ENCODE results near the gene SLC49A3. TPM values are rescaled to one million over a fixed set of nuclear protein-coding genes. Genes with fewer than 3 reads are reported as not detected.

The SLC49A3 gene
- total RNA-seq, 2 experiments from 2014 or later = not detected

- no peaks in the 10 kb centered on the region for H3K9me3 ChIP-seq (ENCODE audit: low read length)
- no peak overlapping the region for H3K4me2 ChIP-seq (ENCODE audit: low read length)
- ChIA-PET POLR2A (no interaction called here), CTCF (ENCODE audit: unreplicated experiment) (no interaction called here)
- no peak overlapping the region for H2AFZ ChIP-seq (ENCODE audit: low read length)
- no peaks in the 10 kb centered on the region for H4K20me1 ChIP-seq (ENCODE audit: insufficient read depth, low read length)
- no peak overlapping the region for H3K27ac ChIP-seq (ENCODE audit: low read depth, low read length, poor library complexity, severe bottlenecking)
- peaks cover 7% of the 10 kb centered on the region; the same call in 1 of the 2 replicates for H3K79me2 ChIP-seq (ENCODE audit: insufficient read depth, low read depth, low read length)
- no peaks in the 10 kb centered on the region for H3K9me2 ChIP-seq (ENCODE audit: insufficient read depth, low read length)
- intact Hi-C loops (cut with micrococcal nuclease; ENCODE audit: unreplicated experiment) = no loop called here
- BruUV-seq (replicated peaks) = no TSS peak
- H3K4me3 ChIP-seq (ENCODE audit: low read depth, low read length, poor library complexity, severe bottlenecking) = no peak overlapping the region
- peaks cover 36% of the 10 kb centered on the region for H3K36me3 ChIP-seq (ENCODE audit: insufficient read depth, low read length)
- DNase-seq (ENCODE audit: low spot score) = no peak
- no peaks in the 10 kb centered on the region for H3K4me1 ChIP-seq (ENCODE audit: insufficient read depth, low read length, poor library complexity, severe bottlenecking)
- TF ChIP-seq, protein P1, sequence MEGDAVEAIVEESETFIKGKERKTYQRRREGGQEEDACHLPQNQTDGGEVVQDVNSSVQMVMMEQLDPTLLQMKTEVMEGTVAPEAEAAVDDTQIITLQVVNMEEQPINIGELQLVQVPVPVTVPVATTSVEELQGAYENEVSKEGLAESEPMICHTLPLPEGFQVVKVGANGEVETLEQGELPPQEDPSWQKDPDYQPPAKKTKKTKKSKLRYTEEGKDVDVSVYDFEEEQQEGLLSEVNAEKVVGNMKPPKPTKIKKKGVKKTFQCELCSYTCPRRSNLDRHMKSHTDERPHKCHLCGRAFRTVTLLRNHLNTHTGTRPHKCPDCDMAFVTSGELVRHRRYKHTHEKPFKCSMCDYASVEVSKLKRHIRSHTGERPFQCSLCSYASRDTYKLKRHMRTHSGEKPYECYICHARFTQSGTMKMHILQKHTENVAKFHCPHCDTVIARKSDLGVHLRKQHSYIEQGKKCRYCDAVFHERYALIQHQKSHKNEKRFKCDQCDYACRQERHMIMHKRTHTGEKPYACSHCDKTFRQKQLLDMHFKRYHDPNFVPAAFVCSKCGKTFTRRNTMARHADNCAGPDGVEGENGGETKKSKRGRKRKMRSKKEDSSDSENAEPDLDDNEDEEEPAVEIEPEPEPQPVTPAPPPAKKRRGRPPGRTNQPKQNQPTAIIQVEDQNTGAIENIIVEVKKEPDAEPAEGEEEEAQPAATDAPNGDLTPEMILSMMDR (conservative IDR thresholded peaks at IDR 0.05; ENCODE audit: low read length) = no peak
These were observed 29.5 kb upstream of the SLC49A3 start for GRCh38 chr4:718460-718859.

DNA sequence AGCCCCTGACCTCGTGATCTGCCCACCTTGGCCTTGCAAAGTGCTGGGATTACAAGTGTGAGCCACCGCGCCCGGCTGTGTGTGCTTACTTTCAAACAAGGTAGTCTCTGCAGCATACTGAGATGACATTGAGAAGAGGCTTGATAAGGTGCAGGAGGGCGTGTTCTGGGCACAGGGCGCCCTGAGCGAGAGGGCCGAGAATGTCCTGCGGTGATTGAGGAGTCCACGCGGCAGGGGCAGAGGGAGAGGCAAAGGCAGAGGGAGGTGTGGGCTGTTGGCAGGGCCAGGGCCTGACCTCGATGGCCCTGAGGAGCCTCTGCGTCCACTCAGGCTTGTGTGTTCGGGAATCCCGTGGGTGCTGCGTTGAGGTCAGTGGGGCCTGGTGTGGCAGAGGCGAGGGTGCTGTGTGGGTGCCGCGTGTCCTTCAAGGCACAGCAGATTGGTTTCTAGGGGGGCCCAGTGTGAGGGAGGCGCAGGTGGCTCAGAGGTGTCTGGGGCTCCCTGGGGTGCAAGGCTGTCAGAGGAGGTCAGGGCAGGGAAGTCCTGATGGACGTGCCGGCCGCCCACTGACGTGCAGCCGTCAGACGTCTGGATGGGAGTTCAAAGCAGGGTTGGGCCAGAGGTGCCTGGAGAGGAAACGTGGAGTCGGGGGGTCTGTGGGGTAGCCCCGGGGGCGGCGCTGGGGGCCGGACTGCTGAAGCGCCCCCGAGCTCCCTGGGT is 28.8 kb upstream of the SLC49A3 start:
- Histone ChIP-seq H3K36me3 (ENCODE audit: insufficient read depth, low read length) (peaks cover 36% of the 10 kb centered on the region), H3K79me2 (ENCODE audit: insufficient read depth, low read depth, low read length) (peaks cover 14% of the 10 kb centered on the region; the same call in 1 of the 2 replicates), H4K20me1 (ENCODE audit: insufficient read depth, low read length) (no peaks in the 10 kb centered on the region), H3K4me3 (ENCODE audit: low read depth, low read length, poor library complexity, severe bottlenecking) (no peak overlapping the region), H3K9me3 (ENCODE audit: low read length) (no peaks in the 10 kb centered on the region), H3K27ac (ENCODE audit: low read depth, low read length, poor library complexity, severe bottlenecking) (no peak overlapping the region), H3K4me1 (ENCODE audit: insufficient read depth, low read length, poor library complexity, severe bottlenecking) (no peaks in the 10 kb centered on the region), H2AFZ (ENCODE audit: low read length) (no peak overlapping the region), H3K4me2 (ENCODE audit: low read length) (no peak overlapping the region), H3K9me2 (ENCODE audit: insufficient read depth, low read length) (no peaks in the 10 kb centered on the region)
- no peak for TF ChIP-seq EZH2phosphoT487 (IDR thresholded peaks at IDR 0.05; ENCODE audit: borderline replicate concordance, low read depth, low read length)
- TF ChIP-seq, protein P1 (conservative IDR thresholded peaks at IDR 0.05; ENCODE audit: low read length) = no peak
- no TSS peak for BruUV-seq (replicated peaks)
- ChIA-PET CTCF (ENCODE audit: unreplicated experiment) (no interaction called here), POLR2A (no interaction called here)
- intact Hi-C loops (cut with micrococcal nuclease; ENCODE audit: unreplicated experiment) = no loop called here
- DNase-seq (ENCODE audit: low spot score) = no peak

GRCh38 chr4:714087-714486 is 25.1 kb upstream of the SLC49A3 start:
- no peak overlapping the region for H3K27ac ChIP-seq (ENCODE audit: low read depth, low read length, poor library complexity, severe bottlenecking)
- H4K20me1 ChIP-seq (ENCODE audit: insufficient read depth, low read length) = no peaks in the 10 kb centered on the region
- no peak for TF ChIP-seq EZH2phosphoT487 (IDR thresholded peaks at IDR 0.05; ENCODE audit: borderline replicate concordance, low read depth, low read length)
- TF ChIP-seq, protein P1 (conservative IDR thresholded peaks at IDR 0.05; ENCODE audit: low read length) = no peak
- H3K79me2 ChIP-seq (ENCODE audit: insufficient read depth, low read depth, low read length) = peaks cover 24% of the 10 kb centered on the region; the same call in 1 of the 2 replicates
- no TSS peak for BruUV-seq (replicated peaks)
- H3K36me3 ChIP-seq (ENCODE audit: insufficient read depth, low read length) = peaks cover 39% of the 10 kb centered on the region
- H3K9me2 ChIP-seq (ENCODE audit: insufficient read depth, low read length) = no peaks in the 10 kb centered on the region
- no peaks in the 10 kb centered on the region for H3K4me1 ChIP-seq (ENCODE audit: insufficient read depth, low read length, poor library complexity, severe bottlenecking)
- POLR2A ChIA-PET = no interaction called here
- CTCF ChIA-PET (ENCODE audit: unreplicated experiment) = no interaction called here
- DNase-seq (ENCODE audit: low spot score) = no peak
- no peak overlapping the region for H3K4me2 ChIP-seq (ENCODE audit: low read length)
- H3K9me3 ChIP-seq (ENCODE audit: low read length) = no peaks in the 10 kb centered on the region
- H2AFZ ChIP-seq (ENCODE audit: low read length) = no peak overlapping the region
- no peak overlapping the region for H3K4me3 ChIP-seq (ENCODE audit: low read depth, low read length, poor library complexity, severe bottlenecking)
- intact Hi-C loops (cut with micrococcal nuclease; ENCODE audit: unreplicated experiment) = no loop called here
